Small intestine (tissue), 7 donors: ENCODE measurements around the gene ALDH3B1. TPM values are rescaled to one million over a fixed set of nuclear protein-coding genes. Genes with fewer than 3 reads are reported as not detected.
"Not testable (repeated sequence)": the region's sequence is repeated elsewhere in the genome, so short reads cannot be mapped to it uniquely, and the experiment has no call there.

Source experiments
- DNase-seq, 2 donors: peaks; one replicate each; pipeline versions ENCODE4 v3.0.0 to v3.0.0-alpha.2; 2013
- FAIRE-seq: peaks from 2 replicates; lab custom pipeline; 2012; peaks lifted over from hg19 to GRCh38; lab: Jason Lieb, UNC
- H3K27ac ChIP-seq, 3 donors: one replicate each; pipeline ENCODE4 v1.5.1; 2013; ENCODE audit warnings: low read length in 2 of 3, mild to moderate bottlenecking in 2 of 3, control low read depth in 1 of 3, inconsistent platforms in 1 of 3, low read depth in 1 of 3, moderate library complexity in 1 of 3
- H3K27me3 ChIP-seq, 3 donors: one replicate each; pipeline ENCODE4 v1.6.1; 2013; ENCODE audit warnings: low read length in 3 of 3, inconsistent platforms in 1 of 3; ENCODE audit not compliant: control insufficient read depth in 3 of 3, insufficient read depth in 3 of 3
- H3K36me3 ChIP-seq, 3 donors: one replicate each; pipeline ENCODE4 v1.6.1; 2013; ENCODE audit warnings: low read length in 3 of 3, inconsistent platforms in 1 of 3, low read depth in 1 of 3, mild to moderate bottlenecking in 1 of 3, moderate library complexity in 1 of 3; ENCODE audit not compliant: control insufficient read depth in 3 of 3, insufficient read depth in 2 of 3
- H3K4me1 ChIP-seq, 3 donors: one replicate each; pipeline ENCODE4 v1.6.1; 2013; ENCODE audit warnings: low read length in 2 of 3, inconsistent platforms in 1 of 3, low read depth in 1 of 3, mild to moderate bottlenecking in 1 of 3, moderate library complexity in 1 of 3; ENCODE audit not compliant: control insufficient read depth in 3 of 3, insufficient read depth in 2 of 3
- H3K4me3 ChIP-seq, 3 donors: one replicate each; pipeline ENCODE4 v1.5.1; 2013; ENCODE audit warnings: low read length in 3 of 3, control low read depth in 1 of 3, inconsistent platforms in 1 of 3, low read depth in 1 of 3, mild to moderate bottlenecking in 1 of 3, moderate library complexity in 1 of 3
- H3K9me3 ChIP-seq, 2 donors: one replicate each; pipeline ENCODE4 v1.6.1; 2013; ENCODE audit warnings: low read depth in 1 of 2, low read length in 1 of 2; ENCODE audit not compliant: control insufficient read depth in 2 of 2, insufficient read depth in 1 of 2
- WGBS, 3 donors: extraction: QIAGEN DNeasy Blood & Tissue Kit; methylation state at CpG; one replicate each; pipeline ENCODE4 v1.1.7; 2013; 5-methylcytosine and 5-hydroxymethylcytosine counted together
- polyA plus RNA-seq, 4 donors: library from polyadenylated mRNA; stranded (reverse) in 3 of 4; unstranded in 1 of 4; fragments of 200-250 nt in 3 of 4; fragments of 120-200 nt in 1 of 4; gene quantifications; one replicate each; pipeline versions ENCODE4 v1.2.1 to v1.2.3, GENCODE V29; 2013
- donor health status: healthy with polysubstance abuse.
- donor health status: control.
- donor health status: control.
- donor health status: Bipolar disorder and iron deficiency.
- donor health status: healthy.

ALDH3B1 gene
- polyA plus RNA-seq, 4 donors: 14.4 to 28.1 (median 21.6) TPM

DNA sequence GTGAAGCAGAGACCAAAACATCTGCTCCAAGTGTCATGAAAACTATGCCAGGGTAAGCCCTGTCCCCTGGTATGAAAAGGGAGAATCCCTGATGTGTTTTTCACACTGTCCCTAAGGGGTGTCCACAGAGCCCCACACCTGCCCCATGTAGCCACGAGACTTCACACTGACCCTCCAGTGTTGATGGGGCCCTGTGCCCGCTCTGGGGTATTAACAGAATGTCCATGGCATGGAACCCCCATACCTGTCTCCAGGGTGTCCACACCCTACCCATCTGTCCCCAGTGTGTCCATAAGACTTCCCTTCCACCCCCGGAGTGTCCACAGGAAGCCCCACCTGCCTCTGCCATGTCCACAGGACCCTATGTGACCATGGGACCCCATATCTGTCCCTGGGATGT, 15.0 kb upstream of the ALDH3B1 start:
- not testable (repeated sequence) for FAIRE-seq, DNase-seq, H3K4me3 ChIP-seq, H3K27me3 ChIP-seq, H3K27ac ChIP-seq, H3K9me3 ChIP-seq
- Histone ChIP-seq H3K36me3 (peaks cover 0 to 25% (median 0%) of the 10 kb centered on the region in 3 donors), H3K4me1 (peaks cover 0 to 21% (median 9%) of the 10 kb centered on the region in 3 donors)
- 93 to 100% (median 94%) methylated on average over 3 of the region's 3 CpGs for WGBS, 3 donors

DNA sequence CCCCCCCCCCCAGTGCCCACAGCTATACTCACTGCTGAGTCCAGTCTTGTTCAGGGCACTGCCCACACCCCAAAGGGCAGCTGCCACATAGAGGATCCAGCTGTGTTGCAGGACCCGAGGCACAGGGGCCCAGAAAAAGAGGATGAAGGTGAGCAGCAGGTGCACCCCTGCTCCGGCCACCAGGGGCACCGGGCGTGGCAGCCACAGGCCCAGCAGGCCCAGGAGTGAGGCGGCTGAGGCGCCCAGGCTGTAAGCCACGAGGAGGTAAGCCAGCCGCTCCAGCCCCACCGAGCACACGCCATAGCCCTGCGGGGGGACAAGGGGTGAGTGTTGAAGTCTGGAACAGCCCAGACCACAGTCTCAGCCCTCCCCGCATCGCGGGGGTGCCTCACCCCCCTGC, 14.5 kb upstream of the ALDH3B1 start:
- H3K9me3 ChIP-seq, H3K27ac ChIP-seq, H3K4me3 ChIP-seq, H3K27me3 ChIP-seq, DNase-seq, FAIRE-seq: not testable (repeated sequence)
- Histone ChIP-seq H3K36me3 (peaks cover 0 to 26% (median 0%) of the 10 kb centered on the region in 3 donors), H3K4me1 (peaks cover 0 to 21% (median 9%) of the 10 kb centered on the region in 3 donors)
- WGBS, 3 donors: 52 to 74% (median 70%) methylated on average over 10 to 14 of the region's 14 CpGs

DNA sequence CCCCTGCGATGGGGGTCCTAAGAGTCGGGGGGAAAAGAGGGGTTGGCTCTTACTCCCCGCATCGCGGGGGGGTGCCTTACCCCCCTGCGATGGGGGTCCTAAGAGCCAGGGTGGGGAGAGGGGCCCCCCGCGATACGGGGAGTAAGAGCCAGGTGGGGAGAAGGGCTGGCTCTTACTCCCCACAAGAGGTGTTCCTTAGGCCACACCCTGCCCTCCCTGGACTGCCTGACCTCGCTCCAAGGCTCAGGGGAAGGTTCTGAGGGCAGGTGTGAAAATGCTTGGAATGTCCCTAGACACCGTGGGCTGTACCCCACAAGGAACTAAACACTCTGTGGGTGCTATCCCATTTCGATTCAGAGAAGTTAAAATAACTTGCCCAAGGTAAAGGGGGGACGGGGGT, 14.1 kb upstream of the ALDH3B1 start:
- Histone ChIP-seq H3K9me3 (no peaks in the 10 kb centered on the region), H3K4me1 (peaks cover 0 to 17% (median 9%) of the 10 kb centered on the region in 3 donors), H3K27me3 (peaks cover 0 to under 1% (median 0%) of the 10 kb centered on the region in 3 donors), H3K36me3 (peaks cover 0 to 28% (median 0%) of the 10 kb centered on the region in 3 donors), H3K4me3 (no peak overlapping the region), H3K27ac (no peak overlapping the region)
- FAIRE-seq (no peak), DNase-seq (peak in 1 of 2 donors; percentile 62)
- WGBS, 3 donors: 57 to 83% (median 78%) methylated on average over 6 to 13 of the region's 13 CpGs

DNA sequence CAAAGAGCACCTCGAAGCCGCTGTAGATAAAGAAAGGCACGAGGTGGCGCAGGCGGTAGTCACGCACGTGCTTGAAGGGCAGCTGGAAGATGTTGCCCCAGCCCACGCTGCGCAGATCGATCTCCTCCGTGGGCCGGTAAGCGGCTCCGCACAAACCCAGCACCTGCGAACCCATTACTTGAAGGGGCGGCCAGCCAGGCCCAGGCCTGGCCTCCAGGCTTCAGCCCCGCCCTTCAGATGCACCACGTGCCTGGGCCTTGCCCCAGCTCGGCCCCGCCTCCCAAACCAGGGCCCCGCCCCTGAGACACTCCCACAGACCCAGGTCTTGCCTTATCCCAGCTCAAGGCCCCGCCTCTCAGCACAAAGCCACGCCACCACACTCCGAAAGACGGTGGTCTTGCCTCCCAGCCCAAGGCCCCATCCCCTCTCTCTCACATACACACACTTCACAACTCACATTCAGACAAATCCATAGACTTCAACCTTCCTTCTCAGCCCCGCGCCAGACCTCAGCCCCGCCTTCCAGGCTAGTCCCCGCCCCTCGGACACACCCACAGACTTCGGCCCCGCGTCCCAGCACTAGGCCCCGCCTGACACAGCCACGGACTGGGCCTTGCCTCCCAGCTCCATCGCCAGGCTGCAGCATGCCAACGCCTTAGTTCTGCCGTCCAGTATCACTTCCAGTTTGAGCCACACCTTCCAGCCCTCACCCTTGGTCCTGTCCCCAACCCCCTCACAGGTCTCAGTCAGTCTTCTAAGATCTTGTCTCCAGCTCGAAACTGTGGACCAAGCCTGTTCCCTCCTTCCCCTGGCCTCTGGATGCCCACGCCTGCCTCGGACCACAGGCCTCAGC, 13.3 kb upstream of the ALDH3B1 start:
- H3K27ac ChIP-seq: peak overlapping the region; percentile 77 to 94 (median 89)
- H3K4me3 ChIP-seq: peak overlapping the region in 1 of 3 donors; percentile 41
- DNase-seq (peak; percentile 91 to 96), FAIRE-seq (no peak)
- H3K36me3 ChIP-seq: peaks cover 0 to 30% (median 0%) of the 10 kb centered on the region in 3 donors
- H3K4me1 ChIP-seq: peaks cover 0 to 16% (median 9%) of the 10 kb centered on the region in 3 donors
- WGBS, 3 donors: 47 to 59% (median 49%) methylated on average over 37 to 41 of the region's 41 CpGs
- H3K9me3 ChIP-seq: no peaks in the 10 kb centered on the region
- H3K27me3 ChIP-seq: no peaks in the 10 kb centered on the region

DNA sequence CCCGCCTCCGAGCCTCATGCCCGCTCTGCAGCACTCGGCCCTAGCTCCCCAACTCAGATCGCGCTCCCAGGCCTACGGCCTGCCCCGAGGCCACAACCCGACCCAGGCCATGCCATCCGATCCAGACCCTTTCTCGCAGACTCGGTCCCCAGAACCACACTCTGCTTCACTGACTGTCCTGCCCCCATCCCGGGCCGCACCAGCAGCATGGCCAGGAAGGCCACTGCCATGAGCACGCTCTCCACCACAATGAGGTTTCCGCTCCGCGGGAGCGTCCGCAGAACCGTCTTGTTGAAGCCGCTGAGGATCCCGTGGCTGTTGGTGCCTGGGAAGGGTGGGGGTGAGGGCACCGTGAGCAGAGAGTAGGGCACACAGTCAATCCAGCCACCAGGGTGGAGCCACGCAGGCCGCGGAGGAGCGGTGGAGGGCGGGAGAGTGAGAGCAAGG, 12.6 kb upstream of the ALDH3B1 start:
- peak in 1 of 2 donors; percentile 47 for DNase-seq
- FAIRE-seq: no peak
- 62 to 85% (median 62%) methylated on average over 28 to 29 of the region's 29 CpGs for WGBS, 3 donors
- Histone ChIP-seq H3K9me3 (no peaks in the 10 kb centered on the region), H3K27ac (peak overlapping the region; percentile 77 to 94 (median 89)), H3K4me3 (no peak overlapping the region), H3K4me1 (peaks cover 0 to 20% (median 9%) of the 10 kb centered on the region in 3 donors), H3K36me3 (peaks cover 0 to 30% (median 0%) of the 10 kb centered on the region in 3 donors), H3K27me3 (no peaks in the 10 kb centered on the region)

DNA sequence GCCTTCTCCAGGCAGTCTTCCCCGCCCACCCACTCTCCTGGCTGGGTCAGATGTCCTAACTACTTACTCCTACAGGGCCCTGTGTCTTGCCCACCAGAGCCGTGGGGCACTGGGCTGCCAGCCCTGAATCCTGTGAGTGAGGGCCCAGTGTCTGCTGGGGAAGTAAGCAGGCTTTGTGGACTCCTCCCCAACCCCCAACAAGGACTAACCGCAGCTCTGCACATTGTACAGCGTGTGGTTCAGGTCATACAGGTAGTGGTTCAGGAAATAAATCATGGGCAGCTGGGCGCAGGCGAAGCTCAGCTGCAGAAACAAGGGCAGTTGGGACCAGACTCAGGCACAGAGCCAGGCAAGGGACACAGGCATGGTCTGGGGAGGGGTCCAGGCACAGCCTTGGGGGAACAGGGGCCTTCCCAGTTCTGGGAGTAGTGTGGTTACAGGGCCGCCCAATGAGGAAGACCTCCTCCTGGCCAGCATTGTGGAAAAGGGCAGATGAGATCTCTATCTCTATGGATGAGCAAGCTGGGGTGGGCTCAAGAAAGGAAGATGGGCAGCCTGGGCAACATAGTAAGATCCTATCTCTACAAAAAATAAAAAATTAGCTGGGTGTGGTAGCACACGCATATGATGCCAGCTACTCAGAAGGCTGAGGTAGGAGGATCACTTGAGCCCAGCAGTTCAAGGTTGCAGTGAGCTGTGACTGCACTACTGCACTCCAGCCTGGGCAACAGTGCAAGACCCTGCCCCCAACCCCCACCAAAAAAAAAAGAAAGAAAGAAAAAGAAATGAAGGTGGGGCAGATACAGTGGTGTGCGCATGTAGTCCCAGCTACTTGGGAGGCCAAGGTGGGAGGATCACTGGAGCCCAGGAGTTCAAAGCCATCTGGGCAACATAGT, 11.7 kb upstream of the ALDH3B1 start:
- H3K27me3 ChIP-seq: no peaks in the 10 kb centered on the region
- peaks cover 0 to 24% (median 9%) of the 10 kb centered on the region in 3 donors for H3K4me1 ChIP-seq
- H3K9me3 ChIP-seq: no peaks in the 10 kb centered on the region
- WGBS, 3 donors: 74 to 86% (median 83%) methylated on average over 9 of the region's 9 CpGs
- peaks cover 0 to 30% (median 0%) of the 10 kb centered on the region in 3 donors for H3K36me3 ChIP-seq
- H3K4me3 ChIP-seq: no peak overlapping the region
- peak overlapping the region in 2 of 3 donors; percentile 3 to 94 for H3K27ac ChIP-seq
- FAIRE-seq (no peak), DNase-seq (peak in 1 of 2 donors; percentile 47)

DNA sequence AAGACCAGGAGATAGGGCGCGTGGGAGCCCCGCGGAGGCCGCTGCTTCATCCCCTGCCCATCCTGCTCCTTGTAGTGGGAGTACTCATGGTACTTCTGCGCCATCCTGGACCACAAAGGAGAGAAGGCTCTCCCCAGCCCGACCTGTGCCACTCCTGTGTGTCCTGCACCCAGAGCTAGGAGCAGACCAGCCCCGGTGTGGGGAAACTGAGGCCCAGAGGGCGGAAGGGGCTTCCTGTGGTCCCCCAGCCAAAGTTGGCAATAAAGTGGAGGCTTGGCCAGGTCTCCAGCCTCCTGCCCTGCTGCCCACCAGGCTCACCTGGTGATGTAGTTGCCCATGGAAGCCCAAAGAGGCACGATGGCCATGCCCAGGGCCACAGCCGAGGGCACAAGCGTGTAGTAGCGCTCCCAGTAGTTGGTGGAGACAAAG, 10.9 kb upstream of the ALDH3B1 start:
- no peak for DNase-seq
- H3K27me3 ChIP-seq: no peaks in the 10 kb centered on the region

DNA sequence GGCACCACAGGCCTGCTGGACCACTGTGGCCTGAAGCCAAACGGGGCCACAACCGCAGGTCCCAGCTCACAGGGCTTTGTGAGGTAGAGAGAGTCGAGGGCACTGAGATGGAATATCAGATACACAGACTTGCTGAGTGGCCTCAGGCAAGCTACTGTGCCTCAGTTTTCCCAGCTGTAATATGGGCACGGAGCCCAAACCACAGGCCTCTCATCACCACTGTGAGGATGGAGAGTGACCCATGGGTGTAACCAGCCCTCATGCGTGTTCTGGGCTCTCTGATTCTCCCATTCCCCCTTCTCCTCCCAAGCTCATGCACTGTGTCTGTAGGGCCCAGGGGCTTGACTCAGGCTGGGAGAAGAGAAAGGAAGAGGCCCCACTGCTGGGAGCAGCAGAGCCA, 10.4 kb upstream of the ALDH3B1 start:
- Histone ChIP-seq H3K36me3 (peaks cover 0 to 30% (median 0%) of the 10 kb centered on the region in 3 donors), H3K9me3 (no peaks in the 10 kb centered on the region), H3K4me1 (peaks cover 0 to 28% (median 9%) of the 10 kb centered on the region in 3 donors), H3K4me3 (no peak overlapping the region), H3K27me3 (no peaks in the 10 kb centered on the region), H3K27ac (no peak overlapping the region)
- 94 to 98% (median 96%) methylated on average over 5 of the region's 5 CpGs for WGBS, 3 donors
- FAIRE-seq: no peak
- DNase-seq: no peak

More for the DNA sequence above, 10.9 kb upstream of the ALDH3B1 start:
- Histone ChIP-seq H3K27ac (no peak overlapping the region), H3K9me3 (no peaks in the 10 kb centered on the region), H3K4me1 (peaks cover 0 to 27% (median 9%) of the 10 kb centered on the region in 3 donors), H3K4me3 (no peak overlapping the region), H3K36me3 (peaks cover 0 to 30% (median 0%) of the 10 kb centered on the region in 3 donors)
- FAIRE-seq: no peak
- WGBS, 3 donors: 96 to 98% (median 98%) methylated on average over 13 of the region's 13 CpGs
